ENCODE measurements around the gene BTBD19.

Gene BTBD19

GRCh38 chr1:44853201-44853600 is 44.9 kb downstream of the BTBD19 start:
- in situ Hi-C loops (cut with HindIII; ENCODE audit: low sequenced_read_pairs), result no loop called here

- in situ Hi-C loops (cut with HindIII; ENCODE audit: low sequenced_read_pairs), result no loop called here
These were observed 46.6 kb downstream of the BTBD19 start for GRCh38 chr1:44854970-44855369.

- in situ Hi-C loops (cut with HindIII; ENCODE audit: low sequenced_read_pairs), result no loop called here
These were observed 47.4 kb downstream of the BTBD19 start for GRCh38 chr1:44855742-44856141.

- in situ Hi-C loops (cut with HindIII; ENCODE audit: low sequenced_read_pairs), result no loop called here
These were observed 49.1 kb downstream of the BTBD19 start for GRCh38 chr1:44857446-44857845.

GRCh38 chr1:44860331-44860730 is 52.0 kb downstream of the BTBD19 start:
- in situ Hi-C loops (cut with HindIII; ENCODE audit: low sequenced_read_pairs), result no loop called here

- in situ Hi-C loops (cut with HindIII; ENCODE audit: low sequenced_read_pairs), result no loop called here
These were observed 52.6 kb downstream of the BTBD19 start for GRCh38 chr1:44860891-44861425.

- in situ Hi-C loops (cut with HindIII; ENCODE audit: low sequenced_read_pairs), result no loop called here
These were observed 54.6 kb downstream of the BTBD19 start for GRCh38 chr1:44862829-44863401.
